Jurkat, Clone E6-1 (cell line): ENCODE measurements around the gene RNF144A.

Experiments
- DNase-seq: peaks from one replicate; pipeline ENCODE4 v3.0.0-alpha.2; 2011; ENCODE audit warnings: low read depth, low spot score
- H3K4me3 ChIP-seq: 2 replicates; pipeline ENCODE4 v1.5.1; 2011; ENCODE audit warnings: mild to moderate bottlenecking, low read length, control low read depth, moderate library complexity

Gene RNF144A

DNA sequence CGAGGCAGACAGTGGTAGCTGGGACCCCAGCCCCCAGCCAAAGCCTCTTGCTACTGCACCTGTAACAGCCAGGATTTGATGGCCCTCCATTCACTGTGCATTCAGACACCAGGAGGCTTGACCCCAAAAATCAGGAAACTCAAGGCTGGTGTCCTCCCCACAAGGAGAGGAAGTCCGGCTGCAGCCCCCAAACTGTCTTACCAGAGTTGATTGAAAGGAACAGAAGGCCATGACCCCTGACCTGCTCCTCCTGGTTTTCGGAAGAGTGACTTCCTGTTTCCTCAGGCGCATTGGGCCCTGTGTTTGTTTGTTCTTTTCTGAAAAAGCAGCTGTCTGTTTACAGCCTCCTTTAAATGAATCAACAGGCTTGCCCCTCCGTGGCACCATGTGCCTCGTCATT lies 111.6 kb downstream of the RNF144A start:
- H3K4me3 ChIP-seq: no peak overlapping the region
- DNase-seq: no peak

DNA sequence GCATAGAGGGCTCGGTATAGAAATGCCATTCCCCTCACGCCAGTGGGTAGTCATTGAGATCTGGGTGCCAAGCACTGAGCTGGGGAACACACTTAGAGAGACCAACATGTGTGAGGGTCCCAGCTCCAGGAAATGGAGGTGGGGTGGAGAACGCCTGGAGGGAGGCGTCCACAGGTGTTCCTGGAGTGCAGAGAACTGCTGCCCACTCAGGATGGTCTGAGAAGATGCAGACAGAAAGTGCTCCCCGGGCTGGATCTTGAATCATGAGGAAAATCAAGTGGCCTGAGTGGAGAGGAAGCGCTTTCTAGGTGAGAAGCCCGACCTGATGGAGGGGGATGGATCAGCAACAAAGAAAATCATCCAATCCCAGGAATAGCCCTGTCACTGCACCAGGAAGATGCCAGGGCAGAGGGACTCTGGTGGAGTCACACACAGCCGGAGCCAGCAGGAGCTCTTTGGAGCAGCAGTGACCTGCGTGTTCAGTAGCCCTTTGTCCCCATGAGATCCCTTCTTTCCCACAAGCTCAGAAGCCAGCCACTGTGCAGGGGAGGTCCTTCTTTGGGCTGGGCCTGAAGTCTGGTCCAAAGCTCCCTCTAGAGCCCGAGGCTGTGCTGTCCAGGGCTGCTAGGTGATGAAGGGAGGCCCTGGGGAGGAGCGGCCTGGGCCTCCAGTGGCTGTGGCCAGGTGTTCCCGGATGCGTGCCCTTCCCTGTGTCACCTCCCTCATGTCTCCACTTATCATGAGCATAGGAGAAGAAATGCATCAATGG lies 112.3 kb downstream of the RNF144A start:
- no peak for DNase-seq
- H3K4me3 ChIP-seq: no peak overlapping the region

DNA sequence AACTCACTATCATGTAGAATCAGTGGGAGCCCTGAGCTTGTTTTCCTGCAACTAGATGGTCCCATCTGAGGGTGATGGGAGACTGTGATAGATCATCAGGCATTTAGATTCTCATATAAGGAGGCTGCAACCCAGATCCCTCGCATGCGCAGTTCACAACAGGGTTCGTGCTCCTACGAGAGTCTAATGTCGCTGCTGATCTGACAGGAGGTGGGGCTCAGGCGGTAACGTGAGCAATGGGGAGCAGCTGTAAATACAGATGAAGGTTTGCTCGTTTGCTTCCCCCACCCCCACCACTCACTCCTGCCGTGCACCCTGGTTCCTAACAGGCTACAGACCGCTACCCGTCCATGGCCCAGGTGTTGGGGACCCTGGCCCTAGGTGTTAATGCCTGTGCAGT lies 113.6 kb downstream of the RNF144A start:
- no peak for DNase-seq
- H3K4me3 ChIP-seq: no peak overlapping the region

DNA sequence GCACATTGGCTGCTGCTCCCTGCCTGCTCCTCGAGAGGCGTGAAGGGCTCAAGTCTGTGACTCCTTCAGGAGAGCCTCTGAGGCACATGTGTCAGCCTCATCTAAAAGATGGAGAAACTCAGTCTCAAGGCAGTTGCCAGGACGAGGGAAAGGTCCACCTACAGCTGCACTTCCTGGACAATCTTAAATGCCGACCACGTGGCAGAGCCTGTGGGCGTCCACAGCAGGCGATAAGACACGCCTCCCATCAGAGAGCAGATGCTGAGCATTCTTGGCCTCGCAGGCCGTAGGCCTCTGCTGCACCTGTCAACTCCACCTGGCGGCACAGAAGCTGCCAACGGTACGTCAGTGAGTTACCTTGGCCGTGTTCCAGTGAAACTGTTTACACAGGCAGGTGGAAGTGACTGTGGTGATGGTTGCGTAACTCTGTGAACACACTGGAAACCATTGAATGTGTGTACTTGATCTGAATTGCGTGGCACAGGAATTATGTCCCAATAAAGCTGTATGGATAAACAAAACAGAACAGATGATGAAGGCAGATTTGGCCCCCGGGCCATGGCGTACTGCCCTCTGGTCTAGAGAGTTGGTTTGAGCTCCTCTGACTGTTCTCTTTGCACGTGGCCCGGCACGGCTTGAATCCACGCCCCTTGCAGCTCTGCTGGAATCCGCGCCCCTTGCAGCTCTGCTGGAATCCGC lies 114.5 kb downstream of the RNF144A start:
- peak; percentile 45 for DNase-seq
- no peak overlapping the region for H3K4me3 ChIP-seq

DNA sequence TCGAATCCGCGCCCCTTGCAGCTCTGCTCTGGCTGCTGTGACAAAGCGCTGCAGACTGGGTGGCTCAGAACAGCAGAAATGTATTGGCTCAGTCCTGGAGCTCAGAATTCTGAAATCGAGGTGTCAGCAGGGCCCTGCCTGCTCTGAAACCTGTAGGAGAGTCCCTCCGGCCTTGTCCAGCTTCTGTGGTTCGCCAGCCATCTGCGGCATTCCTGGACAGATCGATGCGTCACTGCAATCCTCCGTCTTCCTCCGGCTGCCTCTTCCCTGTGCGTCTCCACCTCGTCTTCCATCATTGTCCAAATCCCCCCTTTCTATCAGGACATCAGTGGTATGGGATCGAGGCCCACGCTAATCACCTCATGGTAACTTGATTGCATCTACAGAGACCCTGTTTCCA lies 115.2 kb downstream of the RNF144A start:
- no peak overlapping the region for H3K4me3 ChIP-seq
- no peak for DNase-seq

DNA sequence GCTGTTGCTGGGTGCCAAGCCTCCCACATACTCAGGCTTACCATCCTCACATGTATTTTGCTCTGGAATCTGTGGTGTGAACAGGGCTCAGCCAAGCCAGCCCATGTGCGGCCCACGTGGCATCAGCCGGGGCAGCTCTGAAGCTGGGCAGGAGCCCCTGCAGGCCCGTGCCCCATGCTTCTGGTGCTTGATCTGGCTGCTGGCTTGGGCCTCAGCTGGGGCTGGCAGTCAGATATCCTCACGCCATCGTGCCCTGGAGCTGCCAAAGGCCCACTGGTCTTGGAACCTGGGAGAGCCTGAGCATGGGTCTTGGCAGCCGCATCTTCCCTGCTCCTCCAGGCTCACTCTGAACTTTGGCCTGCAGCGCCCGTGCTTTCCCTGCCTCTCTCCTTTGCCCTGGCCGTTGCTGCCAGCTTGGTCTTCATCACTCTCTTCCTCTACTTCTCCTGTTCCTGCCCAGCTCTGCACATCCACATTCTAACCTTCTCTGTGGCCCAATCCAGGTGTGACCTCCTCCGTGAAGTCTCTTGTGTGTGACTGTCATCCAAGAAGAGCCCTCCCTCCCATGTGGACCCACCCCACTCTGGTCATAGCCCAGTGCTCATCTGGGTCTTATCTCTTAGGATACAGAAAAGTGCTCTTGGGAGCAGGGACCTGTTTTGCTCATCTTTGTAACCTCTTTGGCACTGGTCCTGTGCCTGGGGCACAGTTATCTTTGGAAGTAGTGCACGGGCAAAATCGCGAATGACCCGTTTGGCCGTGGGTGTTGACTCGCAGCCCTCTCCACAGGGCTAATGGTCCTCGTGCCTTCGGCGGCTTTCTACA lies 116.1 kb downstream of the RNF144A start:
- no peak overlapping the region for H3K4me3 ChIP-seq

DNA sequence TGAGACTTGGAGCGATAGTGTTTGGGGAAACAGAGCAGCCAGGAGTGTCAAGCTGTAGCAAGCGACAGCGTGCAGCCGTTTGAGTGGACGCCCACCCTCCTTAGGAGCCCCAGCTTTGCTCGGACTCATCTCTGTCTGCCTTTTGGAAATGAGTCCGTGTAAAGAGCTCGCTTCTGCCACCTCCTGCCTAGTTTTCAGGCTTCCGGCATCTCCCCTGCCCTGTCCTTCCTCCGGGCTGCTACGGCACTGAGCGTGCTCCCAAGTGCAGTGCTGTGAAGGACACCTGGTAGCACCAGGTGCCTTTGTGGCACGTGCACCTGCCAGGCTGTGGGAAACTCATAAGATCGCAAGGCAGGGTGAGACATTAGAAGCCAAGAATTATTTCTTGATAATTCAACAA lies 117.1 kb downstream of the RNF144A start:
- no peak overlapping the region for H3K4me3 ChIP-seq
- no peak for DNase-seq

More for the DNA sequence above, 116.1 kb downstream of the RNF144A start:
- no peak for DNase-seq

DNA sequence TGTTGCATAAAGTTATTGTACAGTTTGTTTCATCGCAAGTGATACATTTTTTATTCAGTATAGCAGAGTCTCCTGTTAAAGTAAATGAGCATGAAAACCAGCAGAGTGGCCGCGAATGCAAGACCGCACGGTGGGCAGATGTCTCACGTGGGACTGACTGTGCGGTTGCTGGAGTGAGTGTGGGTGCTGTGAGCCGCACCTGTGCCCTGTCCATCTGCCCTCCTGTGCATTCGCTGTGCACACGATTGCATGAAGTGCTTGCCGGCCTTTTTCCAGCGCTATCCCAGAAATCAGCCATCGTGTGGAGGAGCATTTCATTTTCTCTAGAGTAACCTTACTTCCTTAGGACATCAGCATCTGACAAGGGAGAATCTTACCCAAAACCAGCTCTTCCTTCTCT lies 118.7 kb downstream of the RNF144A start:
- DNase-seq: no peak
- H3K4me3 ChIP-seq: no peak overlapping the region

DNA sequence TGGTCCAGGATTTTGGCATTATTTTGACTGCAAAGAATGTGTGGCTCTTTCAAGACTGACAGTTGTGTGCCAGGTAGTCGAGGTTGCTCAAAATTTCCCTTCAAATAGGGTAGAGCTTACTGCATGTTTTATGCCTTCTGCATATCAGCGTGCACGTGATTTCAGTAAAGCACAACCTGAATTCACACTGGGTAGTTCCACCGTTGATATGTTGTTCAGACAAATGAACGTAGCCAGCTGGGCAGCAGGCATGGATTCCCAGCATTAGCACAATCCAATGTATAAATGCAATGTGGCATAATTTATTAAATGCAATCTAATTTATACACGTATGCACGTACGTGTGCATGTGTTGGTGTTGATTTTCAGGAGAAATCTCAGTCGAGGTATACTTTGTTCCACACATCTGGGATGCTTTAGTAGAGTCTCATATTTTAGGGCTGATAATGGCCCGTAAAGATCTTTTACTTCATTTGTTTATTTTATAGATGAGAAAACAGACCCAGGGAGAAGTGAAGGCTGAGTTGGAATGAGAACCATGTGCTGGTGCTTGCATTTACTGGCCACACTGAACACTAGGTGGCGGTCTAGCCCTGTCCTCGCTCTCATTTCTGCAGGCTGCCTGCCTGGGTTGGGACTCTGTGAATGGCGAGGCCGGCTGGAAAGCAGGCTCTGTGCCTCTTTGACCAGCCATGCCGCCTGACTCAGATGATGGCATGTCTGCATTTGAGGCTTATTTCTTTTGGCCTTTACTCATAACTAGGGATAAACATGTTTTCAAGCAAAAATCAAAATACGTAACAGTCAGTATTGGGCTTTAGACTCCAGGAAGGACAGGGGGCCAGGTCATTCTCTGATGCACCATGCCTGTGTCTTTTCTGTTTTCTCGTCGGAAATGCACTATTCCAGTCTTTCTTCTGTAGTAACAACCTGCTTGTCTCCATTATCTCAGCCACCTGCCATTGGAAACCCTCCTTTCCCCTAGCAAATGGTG lies 120.4 kb downstream of the RNF144A start:
- peak; percentile 54 for DNase-seq
- H3K4me3 ChIP-seq: no peak overlapping the region

DNA sequence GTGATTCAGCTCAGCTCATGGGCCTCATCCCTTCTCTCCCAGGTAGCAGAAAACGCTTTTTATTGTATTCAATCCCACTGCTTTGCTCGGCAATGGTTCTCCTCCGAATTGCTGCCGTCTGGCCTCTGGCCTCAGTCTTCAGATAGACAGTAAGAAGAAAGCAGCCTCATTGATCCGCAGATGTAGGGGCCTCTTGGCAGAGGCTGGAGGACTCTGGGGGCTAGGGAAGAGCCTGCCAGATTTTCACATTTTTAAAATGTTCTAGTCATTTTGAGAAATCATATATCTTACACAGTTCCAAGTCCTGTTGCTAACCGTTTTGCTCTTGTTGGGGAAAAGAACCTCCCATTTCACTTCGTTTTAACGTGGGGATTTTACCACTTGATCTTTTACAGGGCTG lies 123.3 kb downstream of the RNF144A start:
- DNase-seq: no peak
- no peak overlapping the region for H3K4me3 ChIP-seq

DNA sequence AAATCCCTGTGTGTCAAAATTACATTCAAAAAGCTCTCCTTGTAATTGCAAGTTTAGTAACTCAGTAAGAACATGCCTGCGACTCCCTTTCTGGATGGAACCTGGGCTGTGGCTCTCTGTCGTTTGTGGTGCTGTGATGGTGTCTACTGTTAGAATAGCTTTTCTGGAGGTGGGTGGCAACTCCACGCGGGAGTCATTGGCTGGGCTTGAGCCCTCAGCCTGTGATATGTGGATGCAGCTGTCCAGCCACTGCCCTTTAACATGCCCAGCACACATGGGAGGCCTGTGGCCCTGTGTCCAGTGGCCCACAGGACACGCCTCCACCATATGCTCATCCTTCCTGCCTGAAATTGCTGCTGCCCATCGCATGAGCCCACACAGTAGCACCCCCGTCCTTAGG lies 124.2 kb downstream of the RNF144A start:
- DNase-seq: no peak
- H3K4me3 ChIP-seq: no peak overlapping the region

DNA sequence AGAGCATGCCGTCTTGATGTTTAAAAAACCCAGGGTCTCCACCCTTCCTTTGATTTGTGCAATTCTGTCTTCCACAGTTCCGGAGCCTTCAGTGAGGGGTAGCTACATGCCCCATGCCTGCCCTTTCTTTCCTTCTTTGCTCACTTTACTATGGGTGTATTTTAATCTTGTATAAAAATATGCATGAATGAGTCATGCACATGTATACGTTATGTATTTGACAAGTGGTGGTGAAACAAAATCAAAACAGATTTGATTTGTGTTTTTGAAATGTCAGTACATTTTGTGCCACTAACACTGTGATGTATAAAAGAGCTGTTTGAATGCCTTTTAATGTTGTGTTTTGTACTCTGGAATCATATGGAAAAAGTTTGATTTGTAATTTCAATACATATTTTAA lies 126.5 kb downstream of the RNF144A start:
- no peak overlapping the region for H3K4me3 ChIP-seq
- DNase-seq: no peak

DNA sequence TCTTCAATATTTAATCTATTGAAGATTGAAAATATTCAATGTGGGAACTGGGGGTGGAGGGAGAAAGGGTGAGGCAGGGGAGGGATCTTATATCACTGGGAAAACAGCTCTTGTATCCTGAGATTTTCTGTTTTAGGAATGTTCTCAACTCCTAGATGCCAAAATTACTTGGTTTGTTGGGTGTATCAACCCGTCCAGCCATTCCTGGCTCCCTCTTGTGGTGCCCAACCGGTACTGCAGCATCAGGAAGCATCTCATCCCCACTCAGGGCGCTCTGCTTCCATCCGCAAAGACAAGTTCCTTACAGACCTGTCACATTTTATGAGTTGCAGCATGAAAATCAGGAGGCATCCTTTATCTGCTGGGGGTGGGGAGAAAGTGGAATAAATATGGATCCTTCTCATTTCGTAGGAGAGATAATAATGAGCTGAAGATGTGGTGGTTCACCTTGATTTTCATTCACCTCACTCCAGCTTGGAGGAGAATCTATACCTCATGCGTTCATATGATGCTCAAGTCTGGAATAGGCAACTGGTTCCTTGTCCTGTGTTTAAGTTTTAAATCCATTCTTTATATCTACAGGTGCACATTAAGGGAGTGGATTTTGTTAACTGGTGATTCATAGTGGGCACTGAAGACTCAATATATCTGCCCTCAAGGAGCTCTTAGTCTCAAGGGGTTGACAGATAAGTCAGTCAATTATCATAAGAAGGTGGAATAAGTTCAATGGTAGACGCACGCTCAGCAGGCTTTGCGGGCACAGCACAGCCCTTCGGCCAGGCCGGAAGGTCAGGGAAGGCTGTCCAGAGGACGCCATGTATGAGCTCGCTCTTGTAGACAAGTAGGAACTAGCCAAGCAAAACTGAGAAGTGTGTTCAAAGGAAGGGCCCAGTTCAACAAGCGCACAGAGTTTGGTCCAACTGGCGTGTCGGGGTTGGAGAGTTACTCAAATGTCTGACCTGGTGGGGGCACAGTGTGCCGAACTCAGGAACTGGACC lies 127.3 kb downstream of the RNF144A start:
- peak; percentile 54 for DNase-seq

DNA sequence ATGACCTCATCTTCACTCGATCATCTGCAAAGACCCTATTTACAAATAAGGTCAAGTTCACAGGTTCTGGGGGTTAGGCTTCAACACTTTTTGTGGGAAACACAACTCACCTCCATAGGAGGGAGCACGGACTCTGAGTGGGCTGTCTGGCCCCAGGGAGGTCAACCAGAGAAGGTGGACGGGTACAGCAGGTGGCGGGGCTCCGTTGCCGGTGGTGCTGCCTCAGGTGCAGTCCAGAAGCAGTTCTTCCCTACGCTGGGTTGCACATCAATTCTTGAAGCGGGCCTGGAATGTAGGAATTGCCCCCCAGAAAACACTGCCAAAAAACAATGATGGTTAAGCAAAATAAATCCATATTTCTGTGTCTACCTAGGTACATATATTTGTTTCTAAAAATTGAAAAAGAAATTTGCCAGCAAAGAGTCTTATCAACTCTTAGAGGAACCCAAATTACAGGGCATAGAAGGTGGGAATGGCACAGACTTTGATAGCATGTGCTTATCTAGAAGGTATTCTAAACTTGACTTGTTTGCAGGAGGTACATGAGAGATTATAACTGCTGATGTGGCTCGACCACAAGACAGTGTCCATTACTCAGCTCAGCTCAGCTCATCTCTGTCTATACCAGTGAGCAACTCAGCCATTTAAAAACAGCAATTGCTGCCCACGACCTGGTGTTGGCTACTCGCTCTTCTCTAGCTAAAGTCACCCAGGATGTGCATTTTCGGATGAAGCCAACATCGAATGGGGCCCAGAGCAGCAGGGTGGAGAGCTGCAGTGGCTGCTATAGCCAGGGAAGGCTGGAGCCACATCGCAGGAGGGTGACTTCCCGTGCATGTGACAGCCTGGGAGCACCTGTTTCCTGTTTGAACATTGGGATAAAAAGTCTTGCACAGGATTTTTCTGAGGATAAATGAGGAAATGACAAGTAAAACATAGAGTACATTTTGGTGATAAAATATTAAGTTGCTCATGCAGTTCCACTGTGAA lies 128.7 kb downstream of the RNF144A start:
- peak; percentile 65 for DNase-seq
- H3K4me3 ChIP-seq: no peak overlapping the region

More for the DNA sequence above, 127.3 kb downstream of the RNF144A start:
- no peak overlapping the region for H3K4me3 ChIP-seq

DNA sequence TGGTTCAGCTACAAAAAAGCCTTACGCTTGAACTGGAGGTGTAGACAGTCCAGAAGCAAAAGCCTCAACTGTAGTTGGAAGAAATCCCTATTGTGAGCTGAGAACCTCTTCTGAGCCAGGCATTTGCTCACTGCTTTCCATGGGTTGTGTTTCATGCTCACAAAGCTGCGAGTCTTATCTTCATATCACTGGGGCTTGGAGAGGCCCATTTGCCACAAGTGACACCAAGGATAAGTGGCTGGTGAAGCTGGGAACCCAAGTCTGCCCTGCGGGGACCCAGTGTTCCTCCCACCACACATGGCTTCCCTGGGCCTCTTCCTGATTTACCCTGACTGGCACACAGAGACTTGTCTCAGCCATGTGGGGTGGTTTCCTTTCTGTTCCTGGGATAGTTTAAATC lies 130.4 kb downstream of the RNF144A start:
- DNase-seq: no peak
- no peak overlapping the region for H3K4me3 ChIP-seq

DNA sequence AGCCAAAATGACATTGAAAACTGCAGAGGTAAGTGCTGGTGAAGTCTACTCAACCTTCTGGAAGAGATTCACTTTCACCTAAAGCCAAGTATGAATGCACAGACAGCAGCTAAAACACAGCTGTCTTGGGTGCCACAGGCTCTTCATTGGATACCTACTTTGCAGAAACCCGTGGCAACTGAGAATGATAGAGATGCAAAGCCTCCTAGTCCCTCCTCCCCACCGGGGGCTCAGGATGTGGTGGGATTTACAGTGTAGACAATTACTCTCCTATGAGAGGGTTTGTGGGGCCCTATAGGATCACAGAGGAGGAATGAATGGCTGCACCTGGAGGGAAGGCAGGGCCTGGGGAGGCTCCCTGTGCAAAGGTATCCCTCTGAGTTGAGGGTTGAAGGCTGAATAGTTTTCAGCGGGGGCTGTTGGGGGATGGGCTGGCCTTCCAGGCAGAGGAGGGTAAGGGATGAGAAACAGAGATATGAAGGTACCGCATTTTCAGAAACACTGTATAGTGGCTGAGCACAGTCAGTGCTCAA lies 131.6 kb downstream of the RNF144A start:
- peak; percentile 52 for DNase-seq
- no peak overlapping the region for H3K4me3 ChIP-seq
